Measurements from ENCODE around the gene PLK3. TPM values are rescaled to one million over a fixed set of nuclear protein-coding genes. Genes with fewer than 3 reads are reported as not detected.

Gene PLK3
- total and polyA plus RNA-seq, 7 experiments from 2014 or later, result 30.5 to 456 (median 118) TPM

DNA sequence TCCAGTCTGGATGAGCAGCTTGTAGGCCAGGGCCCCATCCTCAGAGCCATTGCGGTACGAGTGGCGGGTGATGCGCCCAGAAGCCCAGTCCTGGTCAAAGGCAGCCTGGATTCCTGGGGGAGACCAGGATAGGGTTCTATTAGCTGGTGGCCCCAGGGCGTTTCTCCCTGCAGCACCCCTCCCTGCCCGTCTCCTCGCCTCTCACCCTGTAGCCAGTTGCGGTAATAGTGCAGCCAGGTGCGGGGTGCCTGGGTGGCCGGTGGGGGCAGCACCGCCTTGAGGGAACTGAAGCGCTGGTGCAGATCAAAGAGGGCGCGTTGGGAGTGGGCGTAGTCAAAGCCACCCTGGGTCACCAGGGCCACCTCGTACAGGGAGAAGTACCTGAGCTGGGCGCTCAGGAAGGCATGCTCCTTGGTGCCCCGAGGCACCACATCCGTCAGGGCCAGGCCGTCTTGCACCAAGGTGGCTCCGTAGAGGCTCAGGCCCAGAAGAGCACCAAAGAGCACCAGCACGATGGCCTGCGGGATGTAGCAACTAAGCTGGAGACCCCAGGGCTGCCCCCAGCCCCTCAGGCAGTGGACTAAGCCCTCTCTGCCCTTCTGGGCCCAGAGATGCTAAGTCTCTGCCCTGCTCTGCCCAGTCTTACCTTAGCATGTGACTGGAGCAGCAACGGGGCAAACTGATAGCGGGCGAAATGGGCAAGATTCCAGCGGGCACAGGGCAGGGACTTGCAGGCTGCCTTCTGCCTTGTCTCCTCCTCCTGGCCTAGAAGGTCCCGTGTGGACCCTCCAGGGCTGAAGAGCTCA, 27.2 kb downstream of the PLK3 start:
- Histone ChIP-seq H3K36me3 (ENCODE audit: control insufficient read depth in 2 of 3, insufficient read depth in 3 of 3, low read length in 3 of 3) (no peaks in the 10 kb centered on the region), H3K4me1 (ENCODE audit: control insufficient read depth in 2 of 2, insufficient read depth in 2 of 2, low read length in 2 of 2) (no peaks in the 10 kb centered on the region), H3K27me3 (ENCODE audit: control insufficient read depth in 2 of 2, insufficient read depth in 2 of 2, low read length in 2 of 2) (no peaks in the 10 kb centered on the region), H3K27ac (ENCODE audit: low read depth, low read length) (no peak overlapping the region), H3K4me3 (ENCODE audit: low read length) (no peak overlapping the region), H3K9me3 (ENCODE audit: control insufficient read depth in 2 of 3, low read length in 3 of 3) (no peaks in the 10 kb centered on the region)
- Mint-ChIP-seq H3K4me1 (peaks cover 0 to 10% (median 0%) of the 10 kb centered on the region in 7 donors), H3K27ac (no peak overlapping the region), H3K27me3 (no peaks in the 10 kb centered on the region), H3K36me3 (no peaks in the 10 kb centered on the region), H3K9me3 (peaks cover 0 to 1% (median 0%) of the 10 kb centered on the region in 11 donors), H3K4me3 (no peak overlapping the region)
- ATAC-seq, result no peak
- DNase-seq, result no peak
- ChIA-PET CTCF (interaction anchor here (0.7 kb wide), 1 partner anchor 9 kb away, joined by 3 read pairs; no protein-coding TSS in a partner anchor), POLR2A (interaction anchor here (0.7 to 14.4 kb wide), 3 partner anchors 8 to 96 kb away, joined by 3 to 709 read pairs (median 5); partner anchors contain the start of genes BTBD19, DYNLT4, PLK3 and RNU5D-1)
- intact Hi-C loops (cut with micrococcal nuclease), result no loop called here

DNA sequence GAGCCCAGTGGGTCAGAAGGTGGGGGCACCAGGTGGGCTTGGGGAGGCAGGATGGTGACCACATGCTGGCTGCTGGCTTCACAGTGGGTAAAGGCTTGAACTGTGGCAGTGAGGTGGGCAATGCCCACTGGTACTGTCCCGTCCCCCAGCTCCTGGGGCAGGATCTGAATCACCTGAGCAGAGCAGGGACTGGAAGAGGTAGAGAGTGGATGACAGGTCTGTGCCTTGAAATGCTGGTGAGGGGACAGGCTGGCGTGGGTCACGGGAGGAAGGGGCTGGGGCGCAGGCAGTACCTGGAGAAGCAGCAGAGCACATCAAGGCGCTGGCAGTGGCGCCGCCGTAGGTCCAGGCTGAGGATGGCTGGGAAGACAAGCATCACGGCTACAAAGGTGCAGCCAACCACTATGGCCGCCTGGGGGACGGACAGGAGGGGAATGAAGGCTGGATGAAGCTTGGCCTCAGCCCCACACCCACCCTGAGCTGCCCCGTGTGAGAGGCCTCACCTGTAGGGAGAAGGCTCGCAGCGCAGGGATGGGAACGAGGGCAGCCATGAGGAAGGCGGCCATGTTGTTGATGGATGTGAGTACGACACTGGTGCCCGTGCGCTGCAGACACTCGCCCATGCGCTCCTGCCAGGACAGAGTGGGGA, 27.9 kb downstream of the PLK3 start:
- Histone ChIP-seq H3K9me3 (ENCODE audit: control insufficient read depth in 2 of 3, low read length in 3 of 3) (no peaks in the 10 kb centered on the region), H3K4me3 (ENCODE audit: low read length) (no peak overlapping the region), H3K36me3 (ENCODE audit: control insufficient read depth in 2 of 3, insufficient read depth in 3 of 3, low read length in 3 of 3) (no peaks in the 10 kb centered on the region), H3K4me1 (ENCODE audit: control insufficient read depth in 2 of 2, insufficient read depth in 2 of 2, low read length in 2 of 2) (no peaks in the 10 kb centered on the region), H3K27me3 (ENCODE audit: control insufficient read depth in 2 of 2, insufficient read depth in 2 of 2, low read length in 2 of 2) (no peaks in the 10 kb centered on the region), H3K27ac (ENCODE audit: low read depth, low read length) (no peak overlapping the region)
- ChIA-PET POLR2A (interaction anchor here (0.7 to 14.4 kb wide), 2 partner anchors 9 to 21 kb away, joined by 5 to 709 read pairs; partner anchors contain the start of genes BTBD19, DYNLT4 and PLK3), CTCF (interaction anchor here (0.7 kb wide), 1 partner anchor 10 kb away, joined by 3 read pairs; no protein-coding TSS in a partner anchor)
- intact Hi-C loops (cut with micrococcal nuclease), result no loop called here
- Mint-ChIP-seq H3K27me3 (no peaks in the 10 kb centered on the region), H3K27ac (no peak overlapping the region), H3K4me3 (no peak overlapping the region), H3K36me3 (no peaks in the 10 kb centered on the region), H3K4me1 (peaks cover 0 to 6% (median 0%) of the 10 kb centered on the region in 7 donors), H3K9me3 (peaks cover 0 to 1% (median 0%) of the 10 kb centered on the region in 11 donors)
- DNase-seq (no peak), ATAC-seq (no peak)

GRCh38 chr1:44828841-44829440, 28.8 kb downstream of the PLK3 start:
- Mint-ChIP-seq H3K4me3 (no peak overlapping the region), H3K4me1 (peaks cover 0 to 8% (median 0%) of the 10 kb centered on the region in 7 donors), H3K27me3 (no peaks in the 10 kb centered on the region), H3K36me3 (no peaks in the 10 kb centered on the region), H3K9me3 (peaks cover 0 to 1% (median 0%) of the 10 kb centered on the region in 11 donors), H3K27ac (no peak overlapping the region)
- H3K36me3 ChIP-seq (ENCODE audit: control insufficient read depth in 2 of 3, insufficient read depth in 3 of 3, low read length in 3 of 3), result no peaks in the 10 kb centered on the region
- DNase-seq (no peak), ATAC-seq (no peak)
- no peaks in the 10 kb centered on the region for H3K27me3 ChIP-seq (ENCODE audit: control insufficient read depth in 2 of 2, insufficient read depth in 2 of 2, low read length in 2 of 2)
- ChIA-PET POLR2A (interaction anchor here (0.7 to 14.4 kb wide), 4 partner anchors 8 to 36 kb away, joined by 3 to 709 read pairs (median 4); partner anchors contain the start of genes BTBD19, DYNLT4 and PLK3), CTCF (interaction anchor here (0.6 kb wide), 1 partner anchor 252 kb away, joined by 3 read pairs; no protein-coding TSS in a partner anchor)
- no peak overlapping the region for H3K27ac ChIP-seq (ENCODE audit: low read depth, low read length)
- intact Hi-C loops (cut with micrococcal nuclease), result no loop called here
- no peaks in the 10 kb centered on the region for H3K9me3 ChIP-seq (ENCODE audit: control insufficient read depth in 2 of 3, low read length in 3 of 3)
- no peak overlapping the region for H3K4me3 ChIP-seq (ENCODE audit: low read length)
- no peaks in the 10 kb centered on the region for H3K4me1 ChIP-seq (ENCODE audit: control insufficient read depth in 2 of 2, insufficient read depth in 2 of 2, low read length in 2 of 2)

- no peaks in the 10 kb centered on the region for H3K36me3 ChIP-seq (ENCODE audit: control insufficient read depth in 2 of 3, insufficient read depth in 3 of 3, low read length in 3 of 3)
- no peak overlapping the region for H3K4me3 Mint-ChIP-seq
- peak overlapping the region in 2 of 9 donors; percentile 20 to 23 for H3K27ac Mint-ChIP-seq
- intact Hi-C loops (cut with micrococcal nuclease), result no loop called here
- no peak overlapping the region for H3K4me3 ChIP-seq (ENCODE audit: low read length)
- H3K9me3 Mint-ChIP-seq, result peaks cover 0 to 1% (median 0%) of the 10 kb centered on the region in 11 donors
- ChIA-PET CTCF (interaction anchor here (0.6 to 0.9 kb wide), 2 partner anchors 39 to 251 kb away, joined by 3 read pairs; no protein-coding TSS in a partner anchor), POLR2A (interaction anchor here (0.7 to 14.4 kb wide), 5 partner anchors 9 to 108 kb away, joined by 3 to 709 read pairs (median 5); partner anchors contain the start of genes BTBD19, DYNLT4 and PLK3)
- no peaks in the 10 kb centered on the region for H3K9me3 ChIP-seq (ENCODE audit: control insufficient read depth in 2 of 3, low read length in 3 of 3)
- H3K27ac ChIP-seq (ENCODE audit: low read depth, low read length), result no peak overlapping the region
- H3K36me3 Mint-ChIP-seq, result no peaks in the 10 kb centered on the region
- no peaks in the 10 kb centered on the region for H3K27me3 Mint-ChIP-seq
- peaks cover 0 to 10% (median 0%) of the 10 kb centered on the region in 7 donors for H3K4me1 Mint-ChIP-seq
- DNase-seq, result no peak
- ATAC-seq, result no peak
- no peaks in the 10 kb centered on the region for H3K27me3 ChIP-seq (ENCODE audit: control insufficient read depth in 2 of 2, insufficient read depth in 2 of 2, low read length in 2 of 2)
- no peaks in the 10 kb centered on the region for H3K4me1 ChIP-seq (ENCODE audit: control insufficient read depth in 2 of 2, insufficient read depth in 2 of 2, low read length in 2 of 2)
Measured at GRCh38 chr1:44829506-44830384, 29.6 kb downstream of the PLK3 start.

DNA sequence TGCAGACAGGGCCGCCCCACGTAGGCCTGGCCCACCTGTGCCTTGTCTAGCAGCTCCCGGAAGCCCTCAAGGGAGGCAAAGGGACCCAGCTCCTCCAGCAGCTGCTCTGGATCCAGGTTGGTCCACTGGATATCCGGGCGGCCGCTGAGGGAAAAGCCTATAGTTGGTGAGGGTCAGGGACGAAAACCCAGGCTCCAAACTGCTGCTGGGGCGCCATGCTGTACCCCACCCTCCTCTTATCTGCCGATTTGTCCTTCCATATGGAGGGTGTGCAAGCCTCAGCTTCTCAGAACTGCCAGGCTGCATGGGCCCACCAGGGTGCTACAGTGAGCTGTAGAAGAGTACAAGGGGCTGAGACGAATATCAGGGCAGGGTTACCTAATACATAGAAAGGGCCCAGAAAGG, 30.7 kb downstream of the PLK3 start:
- intact Hi-C loops (cut with micrococcal nuclease), result no loop called here

More for the DNA sequence above, 30.7 kb downstream of the PLK3 start:
- H3K36me3 Mint-ChIP-seq, result no peaks in the 10 kb centered on the region
- H3K27me3 Mint-ChIP-seq, result no peaks in the 10 kb centered on the region
- DNase-seq (no peak), ATAC-seq (no peak)
- Histone ChIP-seq H3K27ac (ENCODE audit: low read depth, low read length) (no peak overlapping the region), H3K4me1 (ENCODE audit: control insufficient read depth in 2 of 2, insufficient read depth in 2 of 2, low read length in 2 of 2) (no peaks in the 10 kb centered on the region), H3K4me3 (ENCODE audit: low read length) (no peak overlapping the region), H3K27me3 (ENCODE audit: control insufficient read depth in 2 of 2, insufficient read depth in 2 of 2, low read length in 2 of 2) (no peaks in the 10 kb centered on the region), H3K36me3 (ENCODE audit: control insufficient read depth in 2 of 3, insufficient read depth in 3 of 3, low read length in 3 of 3) (no peaks in the 10 kb centered on the region), H3K9me3 (ENCODE audit: control insufficient read depth in 2 of 3, low read length in 3 of 3) (no peaks in the 10 kb centered on the region)
- ChIA-PET CTCF (interaction anchor here (0.5 kb wide), 1 partner anchor 112 kb away, joined by 5 read pairs; no protein-coding TSS in a partner anchor), POLR2A (interaction anchor here (1.2 to 14.4 kb wide), 4 partner anchors 10 to 109 kb away, joined by 4 to 709 read pairs (median 8); partner anchors contain the start of genes BTBD19, DYNLT4 and PLK3)
- H3K9me3 Mint-ChIP-seq, result peaks cover 0 to 1% (median 0%) of the 10 kb centered on the region in 11 donors
- peak overlapping the region in 1 of 9 donors; percentile 73 for H3K27ac Mint-ChIP-seq
- peaks cover 5 to 16% (median 5%) of the 10 kb centered on the region in 7 donors for H3K4me1 Mint-ChIP-seq
- no peak overlapping the region for H3K4me3 Mint-ChIP-seq

All from naive thymus-derived CD4-positive, alpha-beta T cell (primary cell).